Endodermal cell (in vitro differentiated cells): ENCODE data around the gene SPIN1. TPM values are rescaled to one million over a fixed set of nuclear protein-coding genes. Genes with fewer than 3 reads are reported as not detected.

Experiments
- DNase-seq: peaks from one replicate; pipeline ENCODE4 v3.0.0-alpha.2; 2017
- H3K27ac ChIP-seq: 2 replicates; pipeline ENCODE4 v1.5.1; 2013; ENCODE audit warnings: mild to moderate bottlenecking, low read depth, low read length, moderate library complexity
- H3K27me3 ChIP-seq: 2 replicates; pipeline ENCODE4 v1.6.1; 2013; ENCODE audit warnings: mild to moderate bottlenecking, low read length, moderate library complexity; ENCODE audit not compliant: insufficient read depth, control insufficient read depth, poor library complexity, severe bottlenecking
- H3K36me3 ChIP-seq: 2 replicates; pipeline ENCODE4 v1.7.0; 2013; ENCODE audit warnings: mild to moderate bottlenecking, low read length, moderate library complexity; ENCODE audit not compliant: control insufficient read depth, insufficient read depth
- H3K4me1 ChIP-seq: one replicate; pipeline ENCODE4 v1.7.0; 2013; ENCODE audit warnings: low read length; ENCODE audit not compliant: control insufficient read depth, insufficient read depth
- H3K4me3 ChIP-seq: 2 replicates; pipeline ENCODE4 v1.5.1; 2013; ENCODE audit warnings: mild to moderate bottlenecking, low read length, moderate library complexity
- H3K9ac ChIP-seq: 2 replicates; pipeline ENCODE4 v1.6.1; 2013; ENCODE audit warnings: mild to moderate bottlenecking, low read length, moderate library complexity; ENCODE audit not compliant: poor library complexity, severe bottlenecking; ENCODE audit errors: extremely low read depth
- H3K9me3 ChIP-seq: 2 replicates; pipeline ENCODE4 v1.6.1; 2013; ENCODE audit warnings: mild to moderate bottlenecking, low read length, moderate library complexity; ENCODE audit not compliant: control insufficient read depth
- H3K27ac Mint-ChIP-seq: 2 replicates; pipeline ENCODE4 v1.8.0; 2020; ENCODE audit warnings: mixed read lengths
- H3K27me3 Mint-ChIP-seq: 2 replicates; pipeline ENCODE4 v1.8.0; 2021; ENCODE audit warnings: mild to moderate bottlenecking, mixed read lengths; ENCODE audit not compliant: insufficient read depth
- H3K36me3 Mint-ChIP-seq: 2 replicates; pipeline ENCODE4 v1.8.0; 2020; ENCODE audit warnings: low read depth, mixed read lengths
- H3K4me1 Mint-ChIP-seq: 2 replicates; pipeline ENCODE4 v1.8.0; 2020; ENCODE audit warnings: mixed read lengths
- H3K4me3 Mint-ChIP-seq: 2 replicates; pipeline ENCODE4 v1.8.0; 2020; ENCODE audit warnings: mild to moderate bottlenecking, moderate library complexity, mixed read lengths
- H3K9me3 Mint-ChIP-seq: 2 replicates; pipeline ENCODE4 v1.8.0; 2020; ENCODE audit warnings: mild to moderate bottlenecking, mixed read lengths
- CTCF ChIP-seq: fragments of 200-600 bp; sonication (generic); conservative IDR thresholded peaks from 2 replicates; pipeline ENCODE4 v1.5.0; 2021; ENCODE audit warnings: antibody characterized with exemption, mild to moderate bottlenecking
- WGBS, 2 experiments: methylation state at CpG; one replicate each; pipeline versions ENCODE4 v1.1.5 to v1.1.7; 2013; ENCODE audit warnings: missing lambda C conversion rate in 2 of 2, mixed read lengths in 1 of 2; ENCODE audit not compliant: insufficient coverage in 1 of 2, insufficient read length in 1 of 2; 5-methylcytosine and 5-hydroxymethylcytosine counted together
- total RNA-seq, 2 donors: library from RNA; stranded (reverse); fragmentation: NEBNext Ultra II Directional in 1 of 2; extraction: Animal tissue kit (Norgen Biotek cat#: 25700) in 1 of 2; gene quantifications; 2 replicates in 1 of 2; 3 replicates in 1 of 2; pipeline ENCODE4 v1.2.1, GENCODE V29; 2021

SPIN1 gene
- total RNA-seq, 2 donors from 2014 or later = 117 to 129 TPM

- 27 to 40% methylated on average over 9 to 14 of the region's 14 CpGs for WGBS, 2 experiments
- TF ChIP-seq CTCF = no peak
- DNase-seq = no peak
Measured at GRCh38 chr9:88387036-88387551, 1.1 kb upstream of the SPIN1 start.

GRCh38 chr9:88387552-88388202 lies 567 bp upstream of the SPIN1 start:
- Histone ChIP-seq H3K27ac (peak overlapping the region; percentile 46), H3K27me3 (no peaks in the 10 kb centered on the region), H3K4me1 (no peaks in the 10 kb centered on the region), H3K9ac (peak overlapping the region; percentile 76), H3K36me3 (peaks cover 18% of the 10 kb centered on the region), H3K9me3 (no peaks in the 10 kb centered on the region), H3K4me3 (peak overlapping the region; percentile 94)
- Mint-ChIP-seq H3K27ac (peak overlapping the region; percentile 97), H3K9me3 (no peaks in the 10 kb centered on the region), H3K36me3 (peaks cover 9% of the 10 kb centered on the region), H3K27me3 (no peaks in the 10 kb centered on the region), H3K4me3 (peak overlapping the region; percentile 92), H3K4me1 (peaks cover 28% of the 10 kb centered on the region)
- 1% methylated on average over 20 to 40 of the region's 40 CpGs for WGBS, 2 experiments
- DNase-seq = no peak
- no peak for TF ChIP-seq CTCF

More at GRCh38 chr9:88387036-88387551, 1.1 kb upstream of the SPIN1 start:
- Mint-ChIP-seq H3K4me1 (peaks cover 23% of the 10 kb centered on the region), H3K27me3 (no peaks in the 10 kb centered on the region), H3K36me3 (peaks cover 9% of the 10 kb centered on the region), H3K4me3 (peak overlapping the region; percentile 92), H3K9me3 (no peaks in the 10 kb centered on the region), H3K27ac (peak overlapping the region; percentile 97)
- no peak overlapping the region for H3K27ac ChIP-seq
- H3K4me1 ChIP-seq = no peaks in the 10 kb centered on the region
- peak overlapping the region; percentile 94 for H3K4me3 ChIP-seq
- H3K36me3 ChIP-seq = peaks cover 17% of the 10 kb centered on the region
- H3K9me3 ChIP-seq = no peaks in the 10 kb centered on the region
- peak overlapping the region; percentile 76 for H3K9ac ChIP-seq
- no peaks in the 10 kb centered on the region for H3K27me3 ChIP-seq

DNA sequence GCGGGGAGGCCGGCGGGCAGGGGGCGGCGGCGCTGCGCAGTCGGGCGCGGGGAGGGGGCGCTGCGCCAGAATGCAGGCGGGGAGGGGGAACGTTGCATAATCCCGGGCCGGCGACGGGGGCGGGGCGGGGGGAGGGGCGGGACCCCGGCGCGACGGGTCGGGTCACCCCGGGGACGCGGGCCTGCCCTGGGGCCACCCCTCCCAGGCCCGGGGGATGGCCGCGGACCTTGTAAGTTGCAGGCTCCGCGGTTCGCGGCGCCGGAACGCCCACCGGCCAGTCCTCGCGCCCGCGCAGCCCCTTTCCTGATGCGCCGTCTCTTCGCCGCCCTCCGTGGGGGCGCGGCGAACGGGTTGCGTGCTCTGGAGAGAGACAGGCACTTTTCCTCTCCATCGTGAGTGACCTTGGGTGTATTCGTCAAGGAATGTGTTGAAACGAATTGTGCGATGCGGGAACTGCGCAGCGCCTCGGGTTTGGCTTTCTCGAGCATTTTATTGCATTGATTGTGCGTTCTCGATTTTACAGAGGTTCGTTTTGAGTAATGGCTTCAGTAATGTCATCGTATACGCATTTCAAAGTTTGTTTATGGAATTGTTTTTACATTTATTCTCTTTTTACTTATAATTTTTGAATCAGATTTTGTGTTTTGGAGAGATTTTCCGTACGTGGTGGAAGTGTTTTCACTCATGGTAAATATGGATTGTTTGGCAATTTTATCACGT lies 802 bp downstream of the SPIN1 start:
- Histone ChIP-seq H3K9ac (peak overlapping the region; percentile 94), H3K9me3 (no peaks in the 10 kb centered on the region), H3K27me3 (no peaks in the 10 kb centered on the region), H3K4me1 (no peaks in the 10 kb centered on the region), H3K4me3 (peak overlapping the region; percentile 96), H3K27ac (peak overlapping the region; percentile 97), H3K36me3 (peaks cover 25% of the 10 kb centered on the region)
- 0 to 1% methylated on average over 27 to 69 of the region's 71 CpGs for WGBS, 2 experiments
- Mint-ChIP-seq H3K4me1 (peaks cover 31% of the 10 kb centered on the region), H3K36me3 (peaks cover 19% of the 10 kb centered on the region), H3K27me3 (no peaks in the 10 kb centered on the region), H3K9me3 (no peaks in the 10 kb centered on the region), H3K4me3 (peak overlapping the region; percentile 92), H3K27ac (peak overlapping the region; percentile 95)
- peak; percentile 91 for DNase-seq
- no peak for TF ChIP-seq CTCF
